Skeletal muscle tissue (tissue), 4 donors: ENCODE results near the gene ITGBL1. TPM values are rescaled to one million over a fixed set of nuclear protein-coding genes. Genes with fewer than 3 reads are reported as not detected.
A peak's percentile ranks its signal among the peaks of the same experiment; 100 is the strongest.
"Not testable (repeated sequence)": the region's sequence is repeated elsewhere in the genome, so short reads cannot be mapped to it uniquely, and the experiment has no call there.

Source experiments
- H3K27ac ChIP-seq: one replicate; pipeline ENCODE4 v1.7.0; 2013; ENCODE audit warnings: mild to moderate bottlenecking, low read depth, low read length, inconsistent platforms
- H3K27me3 ChIP-seq, 3 donors: one replicate each; pipeline ENCODE4 v1.7.0; 2013; ENCODE audit warnings: low read length in 3 of 3; ENCODE audit not compliant: control insufficient read depth in 3 of 3, insufficient read depth in 3 of 3
- H3K36me3 ChIP-seq, 3 donors: one replicate each; pipeline ENCODE4 v1.7.0; 2013; ENCODE audit warnings: low read length in 3 of 3; ENCODE audit not compliant: control insufficient read depth in 3 of 3, insufficient read depth in 3 of 3
- H3K4me1 ChIP-seq, 3 donors: one replicate each; pipeline ENCODE4 v1.7.0; 2013; ENCODE audit warnings: low read length in 3 of 3, mild to moderate bottlenecking in 3 of 3; ENCODE audit not compliant: control insufficient read depth in 3 of 3, insufficient read depth in 3 of 3
- H3K4me3 ChIP-seq, 3 donors: one replicate each; pipeline ENCODE4 v1.7.0; 2013; ENCODE audit warnings: low read length in 3 of 3
- H3K9ac ChIP-seq, 3 donors: one replicate each; pipeline ENCODE4 v1.7.0; 2013; ENCODE audit warnings: low read length in 3 of 3, mild to moderate bottlenecking in 3 of 3, moderate library complexity in 2 of 3, low read depth in 1 of 3
- H3K9me3 ChIP-seq, 3 donors: one replicate each; pipeline ENCODE4 v1.7.0; 2013; ENCODE audit warnings: low read length in 3 of 3; ENCODE audit not compliant: control insufficient read depth in 3 of 3
- total RNA-seq: library from RNA; depleted of rRNA; stranded (reverse); fragments of >200 nt; gene quantifications from one replicate; pipeline ENCODE4 v1.2.3, GENCODE V29; 2014
- donor health status: Osteomylitis.

The ITGBL1 gene
- total RNA-seq, 1 donor from 2014 or later, result 4.7 TPM

GRCh38 chr13:101522607-101523006, 70.1 kb downstream of the ITGBL1 start:
- Histone ChIP-seq H3K9me3 (no peaks in the 10 kb centered on the region), H3K27ac (no peak overlapping the region), H3K36me3 (no peaks in the 10 kb centered on the region), H3K9ac (no peak overlapping the region), H3K4me3 (peak overlapping the region in 1 of 3 donors; percentile 6), H3K27me3 (no peaks in the 10 kb centered on the region), H3K4me1 (peaks cover 0 to 2% (median 0%) of the 10 kb centered on the region in 3 donors)

- Histone ChIP-seq H3K27me3 (no peaks in the 10 kb centered on the region), H3K36me3 (no peaks in the 10 kb centered on the region), H3K4me3 (no peak overlapping the region), H3K9me3 (no peaks in the 10 kb centered on the region), H3K4me1 (peaks cover 0 to 2% (median 0%) of the 10 kb centered on the region in 3 donors), H3K9ac (no peak overlapping the region), H3K27ac (no peak overlapping the region)
Observed at GRCh38 chr13:101523154-101524131, 71.0 kb downstream of the ITGBL1 start.

DNA sequence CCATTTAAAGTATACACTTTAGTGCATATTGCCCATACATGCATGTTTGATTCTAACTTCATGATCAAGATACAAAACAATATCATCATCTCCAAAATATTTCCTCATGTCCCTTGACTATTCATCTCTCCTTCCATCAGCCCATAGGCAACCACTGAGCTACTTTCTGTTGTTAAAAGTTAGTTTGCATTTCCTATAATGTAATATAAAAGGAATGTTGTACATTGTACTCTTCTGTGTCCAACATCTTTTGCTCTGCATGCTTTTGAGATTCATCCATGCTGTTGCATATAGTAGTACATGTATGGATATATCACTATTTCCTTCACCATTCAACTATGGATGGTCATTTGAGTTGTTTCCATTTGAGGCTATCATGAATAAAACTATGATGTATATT, 74.7 kb downstream of the ITGBL1 start:
- Histone ChIP-seq H3K9me3 (no peaks in the 10 kb centered on the region), H3K36me3 (no peaks in the 10 kb centered on the region), H3K27ac (no peak overlapping the region), H3K4me3 (no peak overlapping the region), H3K4me1 (peaks cover 0 to 2% (median 0%) of the 10 kb centered on the region in 3 donors), H3K9ac (no peak overlapping the region), H3K27me3 (no peaks in the 10 kb centered on the region)

GRCh38 chr13:101529422-101529821, 76.9 kb downstream of the ITGBL1 start:
- H3K4me1 ChIP-seq, result no peaks in the 10 kb centered on the region
- H3K36me3 ChIP-seq, result no peaks in the 10 kb centered on the region
- H3K27ac ChIP-seq, result no peak overlapping the region
- no peak overlapping the region for H3K9ac ChIP-seq
- H3K27me3 ChIP-seq, result no peaks in the 10 kb centered on the region
- no peaks in the 10 kb centered on the region for H3K9me3 ChIP-seq
- peak overlapping the region in 1 of 3 donors; percentile 1 for H3K4me3 ChIP-seq

- H3K36me3 ChIP-seq, result no peaks in the 10 kb centered on the region
- no peak overlapping the region for H3K4me3 ChIP-seq
Observed at GRCh38 chr13:101530293-101530692, 77.8 kb downstream of the ITGBL1 start.

DNA sequence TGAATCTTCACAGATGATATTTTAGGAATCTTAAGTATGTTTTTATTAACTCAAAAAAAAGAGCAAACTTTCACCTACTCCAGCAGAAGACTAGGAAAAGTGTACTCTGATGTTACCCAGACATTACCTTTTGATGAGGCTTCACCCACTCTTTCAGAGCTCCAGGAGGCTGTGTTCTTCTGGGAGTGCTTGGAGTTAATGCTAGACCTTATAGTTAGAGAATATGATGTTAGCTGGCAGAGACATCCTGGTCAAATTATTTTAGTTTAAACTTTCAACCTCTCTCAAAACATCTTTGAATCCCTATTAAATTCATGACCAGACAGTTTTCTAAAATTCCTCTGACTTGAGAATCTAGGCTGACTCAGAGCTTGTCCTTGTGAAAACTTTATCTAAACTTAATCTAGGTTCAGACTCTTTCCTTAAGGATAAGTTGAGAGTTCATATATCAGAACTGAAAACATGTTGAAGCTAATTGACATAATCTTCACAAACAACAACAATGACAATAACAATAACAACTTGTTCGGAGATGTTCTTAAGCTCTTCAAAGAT, 82.8 kb downstream of the ITGBL1 start:
- no peak overlapping the region for H3K9ac ChIP-seq
- H3K4me1 ChIP-seq, result no peaks in the 10 kb centered on the region
- H3K4me3 ChIP-seq, result no peak overlapping the region
- no peaks in the 10 kb centered on the region for H3K36me3 ChIP-seq
- no peaks in the 10 kb centered on the region for H3K9me3 ChIP-seq
- no peak overlapping the region for H3K27ac ChIP-seq
- no peaks in the 10 kb centered on the region for H3K27me3 ChIP-seq

More at GRCh38 chr13:101530293-101530692, 77.8 kb downstream of the ITGBL1 start:
- Histone ChIP-seq H3K27ac (no peak overlapping the region), H3K9me3 (no peaks in the 10 kb centered on the region), H3K4me1 (no peaks in the 10 kb centered on the region), H3K27me3 (no peaks in the 10 kb centered on the region), H3K9ac (no peak overlapping the region)

DNA sequence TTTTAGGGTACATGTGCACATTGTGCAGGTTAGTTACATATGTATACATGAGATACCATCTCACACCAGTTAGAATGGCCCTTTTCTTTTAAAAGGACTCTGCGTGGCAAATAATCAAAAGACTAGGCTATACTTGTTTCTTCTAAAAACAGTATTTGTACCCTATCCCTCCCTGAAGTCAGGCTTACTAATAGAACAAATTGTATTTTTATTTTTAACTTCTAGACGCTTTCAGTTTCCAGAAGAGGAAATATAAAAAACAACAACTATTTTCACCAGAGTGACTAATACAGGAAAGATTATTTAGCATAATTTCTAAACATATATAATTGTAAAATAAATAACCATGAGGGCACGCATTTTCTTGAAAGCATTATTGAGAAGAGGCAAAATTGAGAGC, 83.6 kb downstream of the ITGBL1 start:
- H3K4me1 ChIP-seq, result no peaks in the 10 kb centered on the region
- H3K9me3 ChIP-seq, result no peaks in the 10 kb centered on the region
- H3K27ac ChIP-seq, result no peak overlapping the region
- no peaks in the 10 kb centered on the region for H3K27me3 ChIP-seq
- no peaks in the 10 kb centered on the region for H3K36me3 ChIP-seq
- H3K4me3 ChIP-seq, result no peak overlapping the region
- H3K9ac ChIP-seq, result no peak overlapping the region

- not testable (repeated sequence) for H3K36me3 ChIP-seq, H3K27me3 ChIP-seq, H3K27ac ChIP-seq, H3K9me3 ChIP-seq, H3K4me1 ChIP-seq, H3K9ac ChIP-seq, H3K4me3 ChIP-seq
Observed at GRCh38 chr13:101544544-101544943, 92.1 kb downstream of the ITGBL1 start.

DNA sequence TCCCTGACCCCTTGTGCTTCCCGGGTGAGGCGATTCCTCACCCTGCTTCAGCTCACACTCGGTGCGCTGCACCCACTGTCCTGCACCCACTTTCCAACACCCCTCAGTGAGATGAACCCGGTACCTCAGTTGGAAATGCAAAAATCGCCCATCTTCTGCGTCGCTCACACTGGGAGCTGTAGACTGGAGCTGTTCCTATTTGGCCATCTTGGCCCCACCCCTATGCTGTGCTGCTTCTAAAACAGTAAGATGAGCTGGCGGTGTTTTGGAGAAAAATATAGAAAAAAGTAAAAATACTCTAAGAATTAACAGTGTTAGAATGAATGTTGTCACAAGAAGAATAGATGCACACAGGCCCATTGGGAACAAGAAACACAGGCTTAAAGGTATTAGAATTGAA, 92.5 kb downstream of the ITGBL1 start:
- Histone ChIP-seq H3K4me1 (no peaks in the 10 kb centered on the region), H3K36me3 (no peaks in the 10 kb centered on the region), H3K27ac (no peak overlapping the region), H3K9ac (no peak overlapping the region), H3K9me3 (no peaks in the 10 kb centered on the region), H3K4me3 (no peak overlapping the region), H3K27me3 (no peaks in the 10 kb centered on the region)

DNA sequence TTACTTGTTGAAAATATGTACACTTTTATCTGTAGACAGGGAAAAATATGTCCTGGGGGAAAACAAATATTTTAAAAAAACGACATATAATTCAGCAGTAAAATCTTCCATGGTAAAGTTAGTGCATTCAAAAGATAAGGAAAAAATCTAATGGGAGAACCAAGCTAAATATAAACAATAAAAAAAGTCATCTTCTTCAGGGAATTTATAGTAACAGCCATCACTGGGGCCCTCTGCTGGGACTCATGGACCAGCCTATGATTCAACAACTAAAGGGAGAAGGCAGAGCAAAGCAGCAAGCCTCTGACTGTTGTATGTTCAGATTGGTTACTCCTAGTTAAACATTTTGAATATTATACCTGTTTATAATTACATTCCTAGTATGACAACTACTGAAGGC, 93.0 kb downstream of the ITGBL1 start:
- no peaks in the 10 kb centered on the region for H3K36me3 ChIP-seq
- no peaks in the 10 kb centered on the region for H3K9me3 ChIP-seq
- no peaks in the 10 kb centered on the region for H3K4me1 ChIP-seq
- H3K9ac ChIP-seq, result no peak overlapping the region
- H3K4me3 ChIP-seq, result no peak overlapping the region
- H3K27me3 ChIP-seq, result no peaks in the 10 kb centered on the region
- H3K27ac ChIP-seq, result no peak overlapping the region
